ENCODE data around the gene PLXNA3. TPM values are rescaled to one million over a fixed set of nuclear protein-coding genes. Genes with fewer than 3 reads are reported as not detected.

The PLXNA3 gene
- total RNA-seq, 1 experiment from 2014 or later: 36.3 TPM

DNA sequence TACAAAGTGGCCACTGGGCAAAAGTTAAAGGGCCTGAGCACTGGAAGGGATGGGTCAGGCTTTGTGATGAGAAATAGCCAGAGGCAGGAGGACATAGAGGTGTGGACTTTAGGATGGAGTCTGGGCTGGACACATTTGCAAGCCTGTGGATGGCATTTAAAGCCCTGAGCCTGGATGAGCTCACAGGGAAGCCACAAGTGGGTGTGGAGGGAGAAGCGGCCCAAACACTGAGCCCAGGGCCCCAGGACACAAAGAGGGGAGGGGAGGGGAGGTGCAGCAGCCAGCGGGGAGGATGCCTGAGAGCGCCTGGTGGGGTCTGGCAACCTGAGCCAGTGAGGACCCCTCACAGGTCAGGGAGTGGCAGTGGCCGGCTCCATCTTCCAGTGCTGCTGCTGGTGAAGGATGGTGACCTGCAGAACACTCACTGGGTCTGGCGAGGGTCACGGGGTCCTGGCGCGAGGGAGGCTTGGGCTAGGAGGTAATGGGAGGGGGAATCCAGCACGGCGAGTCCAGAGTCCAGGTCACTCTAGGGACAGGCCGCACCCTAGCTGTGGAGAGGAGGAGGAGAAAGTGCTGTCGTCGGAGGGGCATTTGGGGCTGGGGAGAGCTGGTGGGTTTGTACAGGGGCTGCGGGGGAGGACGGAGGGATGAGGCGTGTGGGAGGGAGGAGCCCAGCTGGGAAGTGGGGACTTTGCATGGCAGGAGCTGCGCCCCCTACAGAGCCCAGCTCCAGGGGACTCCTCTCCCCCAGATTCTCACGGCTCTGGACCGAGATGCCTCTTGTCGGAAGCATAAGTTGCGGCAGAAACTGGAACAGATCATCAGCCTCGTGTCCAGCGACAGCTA is 14.0 kb downstream of the PLXNA3 start:
- Histone ChIP-seq H3K14ac (ENCODE audit: insufficient read depth, low read length) (no peak overlapping the region), H3K23me2 (ENCODE audit: insufficient read length, low read depth, low read length, poor library complexity, severe bottlenecking) (no peaks in the 10 kb centered on the region), H2AFZ (ENCODE audit: low read length) (no peak overlapping the region), H3K4me2 (ENCODE audit: insufficient read depth, insufficient read length, low read length) (no peak overlapping the region), H3K4me1 (ENCODE audit: insufficient read depth, low read length) (no peaks in the 10 kb centered on the region), H2BK20ac (ENCODE audit: low read depth, low read length, poor library complexity, severe bottlenecking) (no peak overlapping the region), H3K18ac (ENCODE audit: insufficient read length, low read depth, low read length) (no peak overlapping the region), H4K5ac (ENCODE audit: insufficient read length, low read depth, low read length) (no peak overlapping the region), H3K23ac (ENCODE audit: insufficient read length, low read depth, low read length) (no peak overlapping the region), H2AK5ac (ENCODE audit: insufficient read length, low read length) (no peak overlapping the region), H2BK120ac (ENCODE audit: low read depth, low read length, poor library complexity, severe bottlenecking) (no peak overlapping the region), H4K20me1 (ENCODE audit: control insufficient read depth, insufficient read depth, insufficient read length) (no peaks in the 10 kb centered on the region), H2BK15ac (ENCODE audit: low read depth, low read length) (no peak overlapping the region), H3K27ac (ENCODE audit: insufficient read length, low read depth, low read length) (no peak overlapping the region), H3K9me3 (ENCODE audit: control insufficient read depth, low read depth, low read length) (peaks cover 26% of the 10 kb centered on the region), H2BK12ac (ENCODE audit: insufficient read length, low read depth, low read length) (no peak overlapping the region), H3K79me1 (ENCODE audit: insufficient read depth, low read depth, low read length, poor library complexity, severe bottlenecking) (no peaks in the 10 kb centered on the region), H3K79me2 (ENCODE audit: insufficient read depth, low read length) (no peaks in the 10 kb centered on the region), H2BK5ac (ENCODE audit: insufficient read length, low read length) (no peak overlapping the region), H3K56ac (ENCODE audit: insufficient read length, low read depth, low read length) (no peak overlapping the region), H3K27me3 (ENCODE audit: insufficient read depth, low read length) (no peaks in the 10 kb centered on the region), H3K4ac (ENCODE audit: low read depth, low read length) (no peak overlapping the region), H3K9ac (ENCODE audit: extremely low read depth, insufficient read length, low read length) (no peak overlapping the region), H4K8ac (replicated peaks; ENCODE audit: insufficient read length, low read depth, low read length) (no peak overlapping the region), H3T11ph (ENCODE audit: low read length) (no peak overlapping the region), H4K91ac (ENCODE audit: insufficient read length, low read depth, low read length) (no peak overlapping the region)
- DNase-seq: no peak
- Mint-ChIP-seq H3K27ac (no peak overlapping the region), H3K4me1 (no peaks in the 10 kb centered on the region), H3K27me3 (ENCODE audit: low read depth) (peaks cover 5% of the 10 kb centered on the region), H3K9me3 (peaks cover 60 to 89% of the 10 kb centered on the region in 2 experiments), H3K36me3 (ENCODE audit: insufficient read depth in 1 of 3, low read depth in 3 of 3) (peaks cover 24 to 65% (median 62%) of the 10 kb centered on the region in 3 experiments), H3K4me3 (no peak overlapping the region)
- TF ChIP-seq, protein P1, sequence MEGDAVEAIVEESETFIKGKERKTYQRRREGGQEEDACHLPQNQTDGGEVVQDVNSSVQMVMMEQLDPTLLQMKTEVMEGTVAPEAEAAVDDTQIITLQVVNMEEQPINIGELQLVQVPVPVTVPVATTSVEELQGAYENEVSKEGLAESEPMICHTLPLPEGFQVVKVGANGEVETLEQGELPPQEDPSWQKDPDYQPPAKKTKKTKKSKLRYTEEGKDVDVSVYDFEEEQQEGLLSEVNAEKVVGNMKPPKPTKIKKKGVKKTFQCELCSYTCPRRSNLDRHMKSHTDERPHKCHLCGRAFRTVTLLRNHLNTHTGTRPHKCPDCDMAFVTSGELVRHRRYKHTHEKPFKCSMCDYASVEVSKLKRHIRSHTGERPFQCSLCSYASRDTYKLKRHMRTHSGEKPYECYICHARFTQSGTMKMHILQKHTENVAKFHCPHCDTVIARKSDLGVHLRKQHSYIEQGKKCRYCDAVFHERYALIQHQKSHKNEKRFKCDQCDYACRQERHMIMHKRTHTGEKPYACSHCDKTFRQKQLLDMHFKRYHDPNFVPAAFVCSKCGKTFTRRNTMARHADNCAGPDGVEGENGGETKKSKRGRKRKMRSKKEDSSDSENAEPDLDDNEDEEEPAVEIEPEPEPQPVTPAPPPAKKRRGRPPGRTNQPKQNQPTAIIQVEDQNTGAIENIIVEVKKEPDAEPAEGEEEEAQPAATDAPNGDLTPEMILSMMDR (conservative IDR thresholded peaks at IDR 0.05): no peak
- WGBS (ENCODE audit: extremely low coverage, insufficient read length, low lambda C conversion rate): no CpG with 5 or more reads among the region's 23 CpGs
